GM18870 (cell line): ENCODE measurements around the gene R3HDM4.
A peak's percentile ranks its signal among the peaks of the same experiment; 100 is the strongest.
"Not testable (repeated sequence)": the region's sequence is repeated elsewhere in the genome, so short reads cannot be mapped to it uniquely, and the experiment has no call there.

Source experiments
- ATAC-seq: cut with Tn5 transposase; IDR thresholded peaks from one replicate; pipeline ENCODE4 v1.9.1; 2021; ENCODE audit warnings: moderate library complexity; ENCODE audit not compliant: unreplicated experiment

The R3HDM4 gene

DNA sequence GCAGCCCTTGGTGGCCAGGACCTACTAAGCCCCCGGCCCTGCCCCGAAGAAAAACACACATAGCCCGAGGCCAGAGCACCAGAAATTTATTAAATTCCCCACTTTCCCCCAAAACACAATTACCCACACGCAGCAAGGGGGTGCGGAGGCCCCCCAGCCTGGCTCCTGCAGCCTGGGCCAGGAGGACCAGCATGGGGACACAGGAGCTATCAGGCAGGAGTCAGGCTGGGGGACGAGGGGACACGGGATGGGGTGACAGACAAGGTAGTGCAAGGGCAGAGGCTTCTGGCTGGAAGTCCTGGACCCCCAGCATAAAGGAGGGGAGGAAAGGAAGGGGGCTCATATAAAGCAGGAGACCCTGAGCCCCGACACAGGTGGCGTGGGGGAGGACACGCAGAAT is 16.6 kb downstream of the R3HDM4 start:
- no peak for ATAC-seq

DNA sequence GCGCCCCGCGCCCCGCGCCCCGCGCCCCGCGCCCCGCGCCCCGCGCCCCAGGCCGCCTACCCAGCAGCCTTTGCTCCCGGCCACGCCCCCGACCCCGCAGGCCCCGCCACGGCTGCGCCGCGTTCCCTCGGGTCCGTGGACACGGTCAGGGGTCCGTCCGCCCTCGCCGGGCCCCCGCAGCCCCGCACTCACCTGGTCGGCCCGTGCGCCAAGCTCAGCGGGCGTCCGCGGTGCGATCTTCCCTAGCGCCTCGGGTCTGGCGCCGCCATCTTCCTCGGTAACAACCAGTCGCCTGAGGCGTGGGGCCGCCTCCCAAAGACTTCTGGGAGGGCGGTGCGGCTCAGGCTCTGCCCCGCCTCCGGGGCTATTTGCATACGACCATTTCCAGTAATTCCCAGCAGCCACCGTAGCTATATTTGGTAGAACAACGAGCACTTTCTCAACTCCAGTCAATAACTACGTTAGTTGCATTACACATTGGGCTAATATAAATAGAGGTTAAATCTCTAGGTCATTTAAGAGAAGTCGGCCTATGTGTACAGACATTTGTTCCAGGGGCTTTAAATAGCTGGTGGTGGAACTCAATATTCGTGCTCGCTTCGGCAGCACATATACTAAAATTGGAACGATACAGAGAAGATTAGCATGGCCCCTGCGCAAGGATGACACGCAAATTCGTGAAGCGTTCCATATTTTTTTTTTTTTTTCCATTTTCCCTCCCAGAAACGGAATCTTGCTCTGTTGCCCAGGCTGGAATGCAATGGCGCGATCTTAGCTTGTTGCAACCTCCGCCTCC is 19.9 kb downstream of the R3HDM4 start, which contains the start of the genes MED16 and RNU6-9:
Gene MED16, minus strand, starts transcription at position 294 of the 796 bp plus-strand sequence. CDS start 2,056 bp downstream, outside the sequence.
Gene RNU6-9, plus strand, starts transcription at position 591 of the 796 bp plus-strand sequence.
- peak; percentile 80 for ATAC-seq

- ATAC-seq = no peak
Measured at GRCh38 chr19:892243-892893, 20.7 kb downstream of the R3HDM4 start.

GRCh38 chr19:891421-892200 is 21.4 kb downstream of the R3HDM4 start:
- ATAC-seq = not testable (repeated sequence)

GRCh38 chr19:890831-891230 is 22.2 kb downstream of the R3HDM4 start:
- no peak for ATAC-seq

DNA sequence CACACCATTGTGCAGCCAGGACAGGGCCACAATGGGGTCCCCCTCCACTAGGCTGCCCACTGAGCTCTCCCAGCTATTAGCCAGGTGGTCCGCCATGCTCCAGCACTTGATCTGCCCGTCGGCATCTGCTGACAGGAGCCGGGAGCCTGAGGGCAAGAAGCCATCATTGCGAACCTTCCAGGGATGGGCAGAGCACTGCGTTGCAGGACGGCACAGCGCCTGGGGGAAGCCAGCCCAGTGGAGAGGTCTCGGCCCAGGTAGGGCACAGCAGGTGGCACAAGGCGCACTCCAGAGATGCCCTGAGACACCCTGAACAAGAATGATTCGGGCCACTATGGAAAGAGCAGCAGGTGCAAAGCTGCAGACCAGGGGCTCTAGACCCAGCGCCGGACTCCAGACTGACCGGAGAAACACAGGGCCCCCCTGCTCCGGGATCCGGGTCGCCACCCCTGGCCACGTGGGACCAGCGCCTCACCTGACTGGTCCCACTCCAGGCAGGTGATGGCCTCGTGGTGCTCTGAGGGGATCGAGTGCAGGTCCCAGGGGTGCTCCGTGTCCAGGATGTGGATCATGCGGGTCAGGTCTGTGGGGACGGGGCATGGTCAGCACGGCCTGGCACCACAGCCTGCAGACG is 23.2 kb downstream of the R3HDM4 start:
- no peak for ATAC-seq

- no peak for ATAC-seq
Measured at GRCh38 chr19:888581-889385, 24.2 kb downstream of the R3HDM4 start.

DNA sequence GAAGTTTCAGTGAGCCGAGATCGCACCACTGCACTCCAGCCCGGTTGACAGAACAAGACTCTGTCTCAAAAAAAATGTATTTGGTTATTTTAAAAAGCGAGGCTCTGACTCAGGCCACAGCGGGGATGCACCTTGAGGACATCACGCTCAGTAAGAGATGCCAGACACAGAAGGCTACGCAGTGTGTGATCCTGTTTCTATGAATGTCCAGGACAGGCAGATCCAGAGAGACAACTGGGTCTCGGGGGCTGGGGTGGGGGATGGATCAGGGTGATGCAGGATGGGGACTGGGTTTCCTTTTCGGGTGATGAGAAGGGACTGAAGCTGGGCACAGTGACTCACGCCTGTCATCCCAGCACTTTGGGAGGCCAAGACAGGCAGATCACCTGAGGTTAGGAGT is 25.4 kb downstream of the R3HDM4 start:
- no peak for ATAC-seq

DNA sequence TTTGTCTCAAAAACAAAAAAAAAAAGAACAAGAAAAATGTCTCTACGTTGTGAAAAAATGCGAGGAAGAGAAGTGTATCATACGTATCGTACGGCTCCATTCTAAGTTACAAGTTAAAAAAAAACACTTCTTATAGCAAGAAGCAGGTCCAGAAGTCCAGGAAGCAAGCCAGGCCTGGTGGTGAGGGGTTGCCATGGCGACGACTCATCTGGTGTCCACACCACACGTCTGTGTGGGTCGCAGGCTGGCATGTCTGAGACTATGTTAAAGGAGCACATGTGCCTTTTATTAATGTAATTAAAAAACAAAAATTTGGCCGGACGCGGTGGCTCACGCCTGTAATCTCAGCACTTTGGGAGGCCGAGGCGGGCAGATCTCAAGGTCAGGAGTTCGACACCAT is 25.9 kb downstream of the R3HDM4 start:
- ATAC-seq = no peak

DNA sequence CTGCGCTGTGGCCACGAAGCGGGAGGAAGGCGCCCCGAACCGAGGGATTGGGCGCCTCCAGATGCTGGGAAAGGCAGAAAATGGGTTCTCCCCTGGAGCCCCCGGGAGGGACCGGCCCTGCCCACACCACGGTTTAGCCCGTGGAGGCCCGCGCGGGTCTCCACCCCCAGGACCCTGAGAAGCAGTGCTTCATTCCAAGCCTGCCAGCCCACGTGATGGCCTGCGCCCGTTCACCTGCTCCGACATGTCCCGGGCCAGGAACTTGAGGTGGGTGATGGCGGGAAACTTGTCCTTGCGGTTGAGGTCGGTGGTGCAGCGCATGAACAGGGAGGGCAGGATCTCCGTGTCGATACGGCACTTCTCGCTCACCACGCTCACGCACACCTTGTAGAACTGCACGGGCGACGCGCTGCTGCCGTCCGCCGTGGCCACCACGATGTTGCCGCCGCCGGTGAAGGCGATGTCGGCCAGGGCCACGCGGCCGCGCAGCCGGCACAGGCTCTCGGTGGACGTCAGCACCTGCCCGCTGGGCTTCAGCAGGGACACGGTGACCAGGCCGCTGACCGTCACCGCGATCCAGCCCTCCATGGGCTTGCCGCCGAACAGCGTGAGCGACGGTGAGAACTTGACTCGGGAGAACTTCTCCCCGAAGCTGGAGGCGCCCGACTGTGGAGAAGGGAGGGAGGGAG is 27.3 kb downstream of the R3HDM4 start:
- ATAC-seq = no peak

GRCh38 chr19:884420-885211 is 28.4 kb downstream of the R3HDM4 start:
- no peak for ATAC-seq

- no peak for ATAC-seq
Measured at GRCh38 chr19:883661-884211, 29.3 kb downstream of the R3HDM4 start.

- no peak for ATAC-seq
Measured at GRCh38 chr19:882871-883497, 30.0 kb downstream of the R3HDM4 start.

GRCh38 chr19:881385-882071 is 31.5 kb downstream of the R3HDM4 start:
- ATAC-seq = no peak

- no peak for ATAC-seq
Measured at GRCh38 chr19:879711-880438, 33.1 kb downstream of the R3HDM4 start.

DNA sequence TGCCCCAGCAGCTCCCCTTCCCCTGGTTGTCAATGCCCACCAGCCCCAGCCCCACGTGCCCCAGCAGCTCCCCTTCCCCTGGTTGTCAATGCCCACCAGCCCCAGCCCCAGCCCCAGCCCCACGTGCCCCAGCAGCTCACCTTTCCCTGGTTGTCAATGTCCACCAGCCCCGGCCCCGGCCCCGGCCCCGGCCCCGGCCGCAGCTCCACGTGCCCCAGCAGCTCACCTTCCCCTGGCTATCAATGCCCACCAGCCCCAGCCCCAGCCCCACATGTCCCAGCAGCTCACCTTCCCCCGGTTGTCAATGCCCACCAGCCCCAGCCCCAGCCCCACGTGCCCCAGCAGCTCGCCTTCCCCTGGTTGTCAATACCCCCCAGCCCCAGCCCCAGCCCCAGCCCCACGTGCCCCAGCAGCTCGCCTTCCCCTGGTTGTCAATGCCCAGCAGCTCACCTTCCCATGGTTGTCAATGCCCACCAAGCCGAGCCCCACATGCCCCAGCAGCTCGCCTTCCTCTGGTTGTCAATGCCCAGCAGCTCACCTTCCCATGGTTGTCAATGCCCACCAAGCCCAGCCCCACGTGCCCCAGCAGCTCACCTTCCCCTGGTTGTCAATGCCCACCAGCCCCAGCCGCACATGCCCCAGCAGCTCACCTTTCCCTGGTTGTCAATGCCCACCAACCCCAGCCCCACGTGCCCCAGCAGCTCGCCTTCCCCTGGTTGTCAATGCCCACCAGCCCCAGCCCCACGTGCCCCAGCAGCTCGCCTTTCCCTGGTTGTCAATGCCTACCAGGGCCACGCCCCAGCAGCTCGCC is 34.1 kb downstream of the R3HDM4 start:
- ATAC-seq = not testable (repeated sequence)
